Neural progenitor cell (in vitro differentiated cells): ENCODE results near the gene GUCA1A. TPM values are rescaled to one million over a fixed set of nuclear protein-coding genes. Genes with fewer than 3 reads are reported as not detected.

Experiments
- DNase-seq: peaks from one replicate; pipeline ENCODE4 v3.0.0-alpha.2; 2016; ENCODE audit warnings: low spot score
- H2AFZ ChIP-seq: fragments of 200-600 bp; sonication (generic); replicated peaks from 2 replicates; pipeline ENCODE4 v1.6.1; 2016; ENCODE audit warnings: antibody characterized with exemption
- H3F3A ChIP-seq: fragments of 200-600 bp; sonication (generic); 2 replicates; pipeline ENCODE4 v1.6.1; 2016; ENCODE audit warnings: antibody characterized with exemption, low read depth
- H3K27ac ChIP-seq: fragments of 200-600 bp; sonication (generic); 2 replicates; pipeline ENCODE4 v1.5.1; 2016; ENCODE audit warnings: mild to moderate bottlenecking
- H3K27me3 ChIP-seq: fragments of 200-600 bp; sonication (generic); 2 replicates; pipeline ENCODE4 v1.6.1; 2016; ENCODE audit warnings: mild to moderate bottlenecking, moderate library complexity
- H3K36me3 ChIP-seq: fragments of 200-600 bp; sonication (generic); 2 replicates; pipeline ENCODE4 v1.5.1; 2016
- H3K4me1 ChIP-seq: fragments of 200-600 bp; sonication (generic); 2 replicates; pipeline ENCODE4 v1.6.1; 2016; ENCODE audit warnings: mixed run types
- H3K4me2 ChIP-seq: fragments of 200-600 bp; sonication (generic); 2 replicates; pipeline ENCODE4 v1.6.1; 2016
- H3K4me3 ChIP-seq: fragments of 200-600 bp; sonication (generic); 2 replicates; pipeline ENCODE4 v1.5.1; 2016
- H3K79me2 ChIP-seq: fragments of 200-600 bp; sonication (generic); 2 replicates; pipeline ENCODE4 v1.6.1; 2016; ENCODE audit warnings: low read depth
- H3K9ac ChIP-seq: fragments of 200-600 bp; sonication (generic); 2 replicates; pipeline ENCODE4 v1.6.1; 2016
- H3K9me3 ChIP-seq: fragments of 200-600 bp; sonication (generic); 2 replicates; pipeline ENCODE4 v1.5.1; 2016; ENCODE audit warnings: low read depth
- H4K20me1 ChIP-seq: fragments of 200-600 bp; sonication (generic); 2 replicates; pipeline ENCODE4 v1.6.1; 2016; ENCODE audit warnings: low read depth
- H3K27ac Mint-ChIP-seq: 3 replicates; pipeline ENCODE4 v1.8.0; 2021; ENCODE audit warnings: mixed read lengths
- H3K27me3 Mint-ChIP-seq: 2 replicates; pipeline ENCODE4 v1.8.0; 2022; ENCODE audit warnings: low read depth, mild to moderate bottlenecking, inconsistent platforms, moderate library complexity, mixed read lengths; ENCODE audit not compliant: insufficient read depth
- H3K36me3 Mint-ChIP-seq: 3 replicates; pipeline ENCODE4 v1.8.0; 2021; ENCODE audit warnings: mixed read lengths
- H3K4me1 Mint-ChIP-seq: 3 replicates; pipeline ENCODE4 v1.8.0; 2021; ENCODE audit warnings: mixed read lengths
- H3K4me3 Mint-ChIP-seq: 3 replicates; pipeline ENCODE4 v1.8.0; 2021; ENCODE audit warnings: mild to moderate bottlenecking, moderate library complexity, mixed read lengths
- H3K9me3 Mint-ChIP-seq: 3 replicates; pipeline ENCODE4 v1.8.0; 2020; ENCODE audit warnings: mixed read lengths
- CTCF ChIP-seq: fragments of 200-600 bp; sonication (generic); IDR thresholded peaks from 2 replicates; pipeline ENCODE4 v1.5.1; 2017; ENCODE audit warnings: antibody characterized with exemption, mild to moderate bottlenecking
- EZH2 ChIP-seq: fragments of 200-600 bp; sonication (generic); IDR thresholded peaks from 2 replicates; pipeline ENCODE4 v1.6.1; 2017; ENCODE audit warnings: antibody characterized with exemption, mild to moderate bottlenecking, moderate library complexity
- EZH2phosphoT487 ChIP-seq: fragments of 200-600 bp; sonication (generic); IDR thresholded peaks from 2 replicates; pipeline ENCODE4 v1.6.1; 2017; ENCODE audit warnings: antibody characterized with exemption
- total RNA-seq: library from RNA; depleted of rRNA; stranded (reverse); fragments of >200 nt; gene quantifications from 2 replicates; pipeline ENCODE4 v1.2.3, GENCODE V29; 2015; ENCODE audit warnings: low replicate concordance

GUCA1A gene
- total RNA-seq, 1 donor from 2014 or later: 1.9 TPM

- H3K4me1 Mint-ChIP-seq: peaks cover 60% of the 10 kb centered on the region
- H3K27ac Mint-ChIP-seq: peak overlapping the region; percentile 95
- H3F3A ChIP-seq: peaks cover 66% of the 10 kb centered on the region
- no peaks in the 10 kb centered on the region for H3K9me3 ChIP-seq
- no peaks in the 10 kb centered on the region for H3K36me3 Mint-ChIP-seq
- H3K27me3 Mint-ChIP-seq: peaks cover 7% of the 10 kb centered on the region
- TF ChIP-seq EZH2phosphoT487 (no peak), EZH2 (no peak), CTCF (no peak)
- peak overlapping the region; percentile 17 for H3K27ac ChIP-seq
- H4K20me1 ChIP-seq: peaks cover 17% of the 10 kb centered on the region
- no peak overlapping the region for H2AFZ ChIP-seq
- no peaks in the 10 kb centered on the region for H3K36me3 ChIP-seq
- H3K9me3 Mint-ChIP-seq: no peaks in the 10 kb centered on the region
- H3K4me3 ChIP-seq: peak overlapping the region; percentile 26
- peaks cover 52% of the 10 kb centered on the region for H3K4me1 ChIP-seq
- no peak overlapping the region for H3K9ac ChIP-seq
- peak overlapping the region; percentile 33 for H3K4me3 Mint-ChIP-seq
- no peak for DNase-seq
- peaks cover 25% of the 10 kb centered on the region for H3K79me2 ChIP-seq
- peak overlapping the region; percentile 67 for H3K4me2 ChIP-seq
- H3K27me3 ChIP-seq: peaks cover 37% of the 10 kb centered on the region
These were observed 35.9 kb upstream of the GUCA1A start for GRCh38 chr6:42137194-42137753.

GRCh38 chr6:42138190-42138589, 35.0 kb upstream of the GUCA1A start:
- H3K79me2 ChIP-seq: peaks cover 26% of the 10 kb centered on the region
- peaks cover 52% of the 10 kb centered on the region for H3K4me1 ChIP-seq
- H3F3A ChIP-seq: peaks cover 66% of the 10 kb centered on the region
- Mint-ChIP-seq H3K27ac (peak overlapping the region; percentile 27), H3K36me3 (no peaks in the 10 kb centered on the region), H3K4me3 (peak overlapping the region; percentile 51), H3K9me3 (no peaks in the 10 kb centered on the region), H3K27me3 (peaks cover 12% of the 10 kb centered on the region), H3K4me1 (peaks cover 58% of the 10 kb centered on the region)
- peaks cover 46% of the 10 kb centered on the region for H3K27me3 ChIP-seq
- no peak for TF ChIP-seq CTCF
- no peak for TF ChIP-seq EZH2
- TF ChIP-seq EZH2phosphoT487: no peak
- H4K20me1 ChIP-seq: peaks cover 13% of the 10 kb centered on the region
- H3K4me3 ChIP-seq: no peak overlapping the region
- H3K9ac ChIP-seq: no peak overlapping the region
- H3K9me3 ChIP-seq: no peaks in the 10 kb centered on the region
- H3K36me3 ChIP-seq: no peaks in the 10 kb centered on the region
- H3K4me2 ChIP-seq: peak overlapping the region; percentile 68
- no peak overlapping the region for H3K27ac ChIP-seq
- DNase-seq: no peak
- no peak overlapping the region for H2AFZ ChIP-seq

- peaks cover 52% of the 10 kb centered on the region for H3K4me1 ChIP-seq
- Mint-ChIP-seq H3K27me3 (peaks cover 18% of the 10 kb centered on the region), H3K4me1 (peaks cover 57% of the 10 kb centered on the region), H3K27ac (peak overlapping the region; percentile 27), H3K9me3 (no peaks in the 10 kb centered on the region), H3K4me3 (peak overlapping the region; percentile 51), H3K36me3 (no peaks in the 10 kb centered on the region)
- H3K9me3 ChIP-seq: no peaks in the 10 kb centered on the region
- TF ChIP-seq CTCF (no peak), EZH2phosphoT487 (no peak), EZH2 (no peak)
- peak overlapping the region; percentile 14 for H3K4me3 ChIP-seq
- peak overlapping the region; percentile 68 for H3K4me2 ChIP-seq
- H2AFZ ChIP-seq: no peak overlapping the region
- no peaks in the 10 kb centered on the region for H3K36me3 ChIP-seq
- peaks cover 49% of the 10 kb centered on the region for H3K27me3 ChIP-seq
- H3F3A ChIP-seq: peaks cover 69% of the 10 kb centered on the region
- H3K79me2 ChIP-seq: peaks cover 26% of the 10 kb centered on the region
- peak; percentile 81 for DNase-seq
- H3K27ac ChIP-seq: peak overlapping the region; percentile 40
- H3K9ac ChIP-seq: no peak overlapping the region
- H4K20me1 ChIP-seq: peaks cover 10% of the 10 kb centered on the region
These were observed 34.2 kb upstream of the GUCA1A start for GRCh38 chr6:42138630-42139619.
